Midbrain (tissue), 1 donor: ENCODE data around the gene PLXNA4.
"Not testable (repeated sequence)": the region's sequence is repeated elsewhere in the genome, so short reads cannot be mapped to it uniquely, and the experiment has no call there.

ENCODE experiments used
- DNase-seq: peaks from one replicate; lab custom pipeline; 2025; lab: John Stamatoyannopoulos, UW

PLXNA4 gene

DNA sequence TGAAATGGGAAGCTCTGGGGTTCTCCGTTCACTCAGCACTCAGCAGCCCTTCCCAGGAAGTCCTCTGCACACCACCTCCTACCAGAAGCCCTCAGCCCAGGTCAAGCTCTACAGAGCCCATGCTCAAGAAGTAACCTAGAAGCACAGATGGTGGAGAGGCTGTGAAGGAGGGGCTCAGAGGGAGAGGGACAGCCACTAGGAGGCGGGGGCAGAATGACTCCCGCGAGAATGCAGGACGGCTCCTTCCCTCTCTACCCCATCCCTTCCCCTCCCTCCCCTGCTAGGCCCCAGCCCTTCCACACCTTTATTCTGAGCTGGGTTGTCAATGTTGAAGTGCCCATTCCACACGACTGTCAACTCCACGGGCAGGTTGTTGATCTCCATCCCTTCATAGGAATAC lies 373.2 kb downstream of the PLXNA4 start:
- no peak for DNase-seq

DNA sequence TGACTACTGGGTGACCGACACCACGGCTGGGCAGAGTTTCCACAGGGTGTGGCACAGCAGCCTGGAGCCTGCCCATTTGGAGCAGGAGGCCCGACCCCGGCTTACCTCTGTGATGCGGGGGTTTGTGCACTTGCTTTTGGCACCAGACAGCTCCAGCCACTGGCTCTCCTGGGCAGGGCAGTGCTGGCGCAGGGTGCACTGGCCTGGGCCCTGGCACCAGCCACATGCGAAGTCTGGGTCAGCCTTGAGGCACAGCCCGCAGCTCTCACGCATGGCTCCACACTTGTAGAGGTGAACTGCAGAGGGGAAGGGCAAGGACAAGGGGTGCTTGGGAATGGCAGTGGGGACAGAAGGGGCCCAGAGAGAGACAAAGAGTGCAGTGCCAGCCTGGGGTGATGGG lies 373.7 kb downstream of the PLXNA4 start:
- DNase-seq = no peak

DNA sequence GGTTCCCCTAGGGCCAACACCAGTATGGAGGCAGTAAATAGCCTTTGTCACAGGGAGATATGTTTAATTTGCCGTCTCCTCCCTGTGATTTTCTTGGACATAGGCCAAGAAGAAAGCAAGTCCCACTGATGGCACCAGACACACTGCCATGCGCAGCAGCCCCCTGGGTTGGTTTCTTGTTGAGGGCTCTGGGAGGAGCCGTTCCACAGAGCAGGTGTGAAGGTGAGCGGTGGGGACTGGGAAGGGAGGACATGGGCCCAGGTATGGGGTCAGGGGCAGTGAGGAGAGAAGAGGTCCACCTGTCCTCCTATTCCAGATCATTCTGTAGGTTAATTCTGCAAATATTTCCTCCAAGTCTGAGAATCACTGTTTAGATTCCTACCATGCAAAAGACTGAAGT lies 376.1 kb downstream of the PLXNA4 start:
- DNase-seq = no peak

DNA sequence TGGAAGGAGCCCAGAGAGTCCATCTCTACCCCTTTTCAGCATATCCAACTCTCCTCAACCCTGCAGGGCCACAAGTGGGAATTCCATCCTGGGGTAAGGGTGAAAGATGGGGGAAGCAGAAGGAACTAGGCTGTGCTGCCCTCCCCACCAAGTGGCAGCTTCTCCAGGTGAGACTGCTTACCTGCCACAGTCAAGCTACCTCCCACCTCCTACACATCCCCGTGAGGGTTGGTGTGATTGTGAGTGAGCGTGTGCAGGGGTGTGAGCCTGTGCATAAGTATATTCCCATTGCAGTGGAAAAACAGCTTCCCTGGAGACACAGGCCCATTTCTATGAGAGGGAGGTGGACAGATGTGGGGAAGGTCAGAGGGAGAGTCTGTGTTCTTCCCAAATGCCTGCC lies 376.6 kb downstream of the PLXNA4 start:
- DNase-seq = no peak

DNA sequence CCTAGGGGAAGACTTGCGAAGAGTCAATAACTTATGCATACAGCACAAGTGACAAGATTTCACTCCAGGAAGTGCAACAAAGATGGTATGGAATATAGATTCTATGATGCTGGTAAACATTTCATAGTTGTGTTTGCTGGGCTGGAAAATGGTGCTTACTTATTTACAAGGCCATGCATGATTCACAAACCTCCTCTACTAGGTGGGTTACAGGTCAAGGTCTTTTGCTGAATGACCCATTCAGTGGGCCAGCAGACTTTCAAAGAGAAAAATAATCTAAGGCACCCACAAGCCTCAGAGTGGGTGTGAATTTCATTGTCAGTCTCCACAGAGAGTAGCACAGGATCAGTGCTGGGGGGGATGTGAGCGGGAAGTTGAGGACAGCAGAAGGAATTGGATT lies 378.5 kb downstream of the PLXNA4 start:
- DNase-seq = no peak

DNA sequence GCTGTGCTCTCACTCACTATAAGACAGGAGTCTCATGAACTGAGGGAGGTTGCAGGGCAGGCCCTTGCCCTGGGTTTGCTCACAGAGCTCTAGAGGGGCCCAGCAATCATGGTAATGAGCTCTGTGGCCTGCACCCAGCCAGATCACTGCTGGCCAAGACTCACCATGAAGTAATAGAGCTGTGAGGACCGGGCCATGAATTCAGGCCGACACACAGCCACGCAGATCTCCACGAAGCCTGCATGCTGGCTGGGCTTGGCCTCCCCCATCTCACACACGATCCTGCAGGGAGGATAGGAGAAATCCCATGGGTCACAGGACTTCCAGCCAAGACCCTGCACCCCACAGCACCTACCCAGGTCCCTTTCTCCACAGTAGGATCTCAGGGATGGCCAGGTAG lies 382.4 kb downstream of the PLXNA4 start:
- no peak for DNase-seq

DNA sequence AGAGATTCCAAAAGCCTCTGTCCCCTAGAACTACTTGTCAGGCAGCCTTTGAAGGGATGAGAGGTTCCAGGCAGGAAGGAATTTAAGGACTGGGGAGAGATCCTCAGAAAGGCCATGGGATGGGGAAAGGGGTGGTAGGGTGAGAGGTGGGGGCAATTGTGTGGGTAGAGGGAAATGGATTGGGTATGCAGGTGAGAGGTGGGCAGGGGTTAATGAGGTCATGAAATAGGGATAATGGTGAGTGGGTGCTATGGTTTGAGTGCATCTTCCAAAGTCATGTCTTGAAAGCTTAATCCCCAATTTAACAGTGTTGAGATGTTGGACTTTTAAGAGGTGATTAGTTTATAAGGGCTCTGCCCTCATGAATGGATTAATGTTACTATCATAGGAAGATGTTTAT lies 383.5 kb downstream of the PLXNA4 start:
- DNase-seq = no peak

DNA sequence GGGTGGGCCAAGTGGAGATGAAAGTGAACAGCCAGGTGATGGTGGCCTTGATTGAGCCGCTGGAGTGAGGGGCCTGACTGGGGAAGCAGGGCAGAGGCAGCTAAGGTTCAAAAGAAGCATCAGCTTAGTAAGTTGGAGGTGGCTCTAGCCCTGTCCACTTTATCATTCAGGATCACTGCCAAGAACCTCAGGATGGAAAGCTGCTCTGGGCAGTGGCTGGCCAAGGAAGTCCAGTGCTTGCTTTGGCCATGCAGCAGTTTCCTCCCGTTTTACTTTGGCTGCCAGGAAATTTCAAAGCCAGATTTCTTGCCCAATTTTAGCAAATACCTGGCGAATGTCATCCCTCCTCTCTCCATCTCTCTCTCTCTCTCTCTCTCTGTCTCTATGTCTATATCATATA lies 384.9 kb downstream of the PLXNA4 start:
- no peak for DNase-seq

DNA sequence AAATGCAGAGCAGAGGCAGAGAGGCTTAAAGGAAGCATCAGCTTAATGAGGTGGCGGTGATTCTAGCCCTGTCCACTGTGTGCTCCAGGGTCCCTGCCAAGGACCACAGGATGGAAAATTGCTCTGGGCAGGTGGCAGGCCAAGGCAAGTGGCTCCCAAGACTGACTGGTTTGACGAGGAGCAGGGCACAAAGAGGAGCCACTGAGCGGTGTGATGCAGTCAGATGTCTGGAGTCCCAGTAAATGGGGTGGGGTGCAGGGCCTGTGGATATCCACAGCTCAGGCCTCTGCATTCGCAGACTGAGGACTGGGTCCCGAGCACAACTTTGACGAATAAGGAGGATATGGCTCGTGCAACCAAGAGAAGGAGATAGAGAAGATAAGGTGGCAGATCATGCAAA lies 385.6 kb downstream of the PLXNA4 start:
- DNase-seq = no peak

DNA sequence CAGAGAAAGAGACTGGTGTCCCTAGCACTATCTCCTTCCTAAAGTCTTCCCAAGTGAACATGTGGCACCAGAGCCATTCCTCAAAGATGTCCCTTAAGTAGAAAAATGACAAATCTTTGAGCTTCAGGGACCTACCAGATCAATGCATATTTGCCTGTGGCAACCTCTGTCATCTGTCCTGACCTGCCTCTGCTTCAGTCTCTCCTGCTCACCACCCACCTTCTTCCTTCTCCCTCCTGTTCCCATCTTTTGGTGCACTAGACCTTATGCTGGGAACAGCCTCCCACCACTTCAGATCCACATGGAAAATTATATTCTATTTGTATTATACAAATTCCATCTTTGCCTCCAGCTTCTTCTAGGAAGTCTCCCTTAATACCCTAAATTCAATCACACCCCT lies 386.4 kb downstream of the PLXNA4 start:
- DNase-seq = no peak

DNA sequence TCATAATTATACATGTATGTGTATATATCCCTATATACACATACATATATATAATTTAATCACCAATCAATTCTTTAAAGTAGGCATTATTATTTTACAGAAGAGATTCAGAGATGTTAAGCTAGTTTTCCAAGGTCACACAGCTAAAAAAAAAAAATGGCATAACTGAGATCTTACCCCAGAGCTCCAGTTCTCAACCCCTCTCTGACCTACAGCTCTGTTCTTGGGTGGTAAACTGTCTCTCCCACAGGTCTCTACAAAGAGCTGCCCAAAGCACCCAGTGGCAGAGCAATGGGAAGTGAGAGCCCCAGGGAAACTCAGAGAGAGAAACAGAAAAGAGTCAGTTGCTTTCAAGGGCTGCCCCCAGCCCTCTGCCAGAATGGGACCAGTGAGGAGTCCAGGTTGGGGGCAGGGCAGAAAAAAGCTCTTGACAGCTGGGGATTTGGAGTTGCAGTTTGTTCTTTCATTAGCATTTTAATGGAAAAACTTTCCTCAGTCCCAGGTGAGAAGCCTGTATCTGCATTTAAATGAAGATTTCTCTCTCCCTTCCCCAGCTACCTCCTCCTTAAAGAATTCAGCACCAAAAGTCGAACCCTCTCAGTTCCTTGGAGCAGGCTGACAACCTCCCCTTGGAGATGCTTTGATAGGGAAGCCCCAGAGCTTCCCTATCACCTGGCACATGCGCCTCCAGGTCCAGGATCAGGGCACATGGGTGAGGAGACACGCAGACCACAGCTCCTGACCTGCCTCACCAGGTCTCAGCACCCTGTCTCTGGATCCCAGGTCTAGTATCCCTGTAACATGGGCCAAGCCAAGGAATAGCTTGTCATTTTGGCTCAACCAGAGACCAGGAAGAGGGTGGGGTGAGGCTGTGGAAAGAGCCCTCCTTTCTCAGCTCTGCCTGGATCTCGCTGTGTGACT lies 388.1 kb downstream of the PLXNA4 start:
- no peak for DNase-seq

DNA sequence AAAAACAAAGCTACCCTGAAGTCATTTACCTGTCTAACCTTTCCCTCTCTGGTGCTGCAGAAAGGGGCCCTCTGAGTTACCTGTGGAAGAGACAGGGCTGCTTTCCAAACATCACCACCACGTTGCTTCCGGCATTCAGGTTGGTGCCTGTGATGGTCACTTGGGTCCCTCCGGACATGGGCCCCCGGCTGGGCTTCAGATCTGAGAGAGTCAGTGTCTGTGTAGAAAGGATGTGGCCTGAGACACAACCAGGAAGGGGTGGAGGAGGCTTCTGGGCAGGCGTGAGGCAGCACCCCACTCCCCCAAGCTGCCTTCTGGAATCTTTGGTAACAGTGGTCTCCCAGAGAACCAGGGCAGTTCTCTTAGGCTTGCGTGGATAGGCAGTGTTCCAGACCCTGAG lies 388.9 kb downstream of the PLXNA4 start:
- no peak for DNase-seq

DNA sequence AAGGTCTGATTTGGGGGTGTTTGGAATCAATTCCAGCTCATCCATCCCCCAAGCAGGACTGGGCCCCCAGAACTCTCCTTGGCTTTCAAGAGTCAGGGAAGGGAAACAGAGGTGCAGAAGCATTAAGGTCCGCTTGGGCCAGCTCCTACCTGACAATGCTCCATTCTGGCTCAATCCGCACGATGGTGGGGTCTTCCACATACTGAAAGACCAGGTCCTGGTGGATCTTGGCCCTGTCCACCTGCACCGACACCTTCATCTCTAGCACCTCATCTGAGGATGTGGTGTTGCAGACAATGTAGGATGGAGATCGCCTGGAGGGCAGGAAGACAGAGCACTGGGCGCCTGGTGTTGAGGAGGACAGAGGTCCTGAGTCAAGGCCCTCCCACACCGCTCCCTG lies 391.1 kb downstream of the PLXNA4 start:
- no peak for DNase-seq

DNA sequence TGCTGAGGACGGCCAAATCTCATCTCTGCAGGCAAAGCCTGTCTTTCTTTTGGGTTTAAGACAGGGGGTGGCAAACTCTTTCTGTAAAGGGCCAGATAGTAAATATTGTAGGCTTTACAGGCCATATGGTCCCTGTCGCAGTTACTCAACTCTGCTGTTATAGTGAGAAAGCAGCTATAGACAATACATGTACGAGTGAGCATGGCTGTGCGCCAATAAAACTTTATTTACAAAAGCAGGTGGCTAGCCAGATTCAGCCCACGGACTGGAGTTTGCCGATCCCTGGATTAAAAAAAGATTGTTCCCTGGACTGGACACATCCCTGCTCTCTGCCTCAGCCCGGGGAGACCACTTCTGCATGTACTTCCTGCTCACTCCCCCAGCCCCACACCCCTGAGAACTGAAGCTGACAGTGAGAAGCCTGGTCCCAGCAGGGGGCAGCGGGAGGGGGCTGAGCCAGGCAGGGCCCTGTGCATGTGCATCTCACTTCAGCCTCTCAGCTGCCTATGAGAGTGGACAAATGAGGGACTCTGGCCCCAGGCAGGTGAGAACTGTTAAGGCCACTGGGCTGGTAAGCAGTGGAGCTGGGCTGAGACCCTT lies 392.4 kb downstream of the PLXNA4 start:
- DNase-seq = no peak

DNA sequence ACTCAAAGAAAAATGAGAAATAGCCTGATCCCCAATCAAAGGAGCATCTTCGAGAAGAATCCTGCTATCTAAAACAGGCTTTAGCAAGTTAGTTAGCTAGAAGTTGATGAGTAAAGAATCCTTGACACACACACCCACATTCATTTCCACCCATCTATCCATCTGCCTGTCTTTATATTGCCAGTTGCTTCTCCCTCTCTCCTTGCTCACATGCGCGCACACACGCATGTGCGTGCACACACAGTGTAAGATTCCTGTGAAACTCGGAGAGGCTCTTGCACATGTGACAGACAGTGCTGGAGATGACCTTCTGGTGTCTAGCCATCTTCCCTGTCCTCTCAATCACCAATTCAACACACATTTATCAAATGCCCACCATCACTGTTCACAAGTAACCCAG lies 393.3 kb downstream of the PLXNA4 start:
- DNase-seq = no peak

DNA sequence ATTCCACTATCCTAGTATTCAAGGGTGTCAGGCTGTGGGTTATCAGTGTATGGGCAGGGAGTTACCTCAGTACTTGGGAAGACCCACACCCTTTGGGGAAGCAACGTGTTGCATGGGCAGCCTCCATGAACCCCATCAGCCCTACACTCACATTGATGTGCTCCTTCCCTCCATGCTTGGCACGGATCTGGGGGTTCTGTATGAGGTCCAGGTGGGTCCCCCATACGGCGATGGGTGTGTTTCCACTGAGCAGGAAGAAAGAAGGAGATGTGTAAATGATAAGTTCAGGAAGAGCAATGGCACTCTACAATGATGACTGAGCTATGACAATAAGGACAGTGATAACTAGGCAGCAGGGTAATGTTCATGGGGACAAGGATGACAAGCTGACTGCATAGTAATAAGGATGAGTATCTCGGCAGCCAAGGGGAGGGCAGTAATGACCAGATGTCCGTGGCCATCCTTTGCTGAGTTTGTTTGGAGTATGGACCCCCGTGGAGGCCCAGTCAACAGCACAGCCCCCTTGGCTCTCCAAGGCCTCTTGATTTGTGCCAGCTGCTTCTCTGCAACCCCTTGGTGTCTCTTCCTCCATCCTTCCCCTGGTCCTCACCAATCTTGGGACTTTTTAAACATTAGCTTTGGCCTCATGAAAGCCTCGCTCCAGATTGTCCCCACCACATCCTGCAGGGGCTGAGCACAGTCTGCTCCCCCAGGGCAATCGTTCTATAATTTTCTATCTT lies 394.2 kb downstream of the PLXNA4 start:
- no peak for DNase-seq

DNA sequence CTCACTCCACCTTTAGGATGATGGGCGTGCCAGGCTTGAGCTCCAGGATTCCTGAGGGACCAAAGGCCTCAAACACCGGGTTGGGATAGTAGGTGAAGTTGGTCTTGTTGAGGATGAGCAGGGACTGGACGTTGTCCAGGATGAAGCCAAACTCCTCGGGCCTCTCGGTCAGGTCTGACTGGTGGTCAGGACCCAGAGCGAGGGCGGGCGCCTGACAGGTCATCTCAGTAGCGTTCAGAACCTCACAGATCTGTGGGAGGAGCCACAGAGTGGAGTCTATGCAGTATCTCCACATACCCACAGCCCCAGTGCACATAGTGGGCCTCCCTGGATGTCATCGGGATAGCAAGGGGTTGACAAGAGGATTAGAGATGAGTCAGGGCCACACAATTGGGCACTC lies 394.9 kb downstream of the PLXNA4 start:
- no peak for DNase-seq

DNA sequence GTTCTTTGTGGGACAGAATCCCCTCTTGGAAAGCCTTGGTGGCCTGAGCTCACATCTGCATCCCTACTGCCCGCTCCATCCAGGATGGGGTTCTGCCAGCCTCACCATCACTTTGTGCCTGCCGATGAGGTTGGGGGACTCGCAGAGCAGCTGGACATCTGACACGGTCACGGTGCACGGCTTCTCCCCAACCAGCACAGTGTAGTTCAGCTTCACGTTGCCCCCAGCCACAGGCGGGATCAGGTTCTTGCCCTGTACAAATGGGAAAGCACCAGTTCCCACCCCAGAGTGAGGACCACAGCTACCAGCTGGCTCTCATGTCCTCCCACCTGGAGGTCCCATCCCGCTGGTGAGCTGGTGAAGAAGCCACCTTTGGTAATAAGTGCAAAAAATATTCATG lies 395.8 kb downstream of the PLXNA4 start:
- no peak for DNase-seq

DNA sequence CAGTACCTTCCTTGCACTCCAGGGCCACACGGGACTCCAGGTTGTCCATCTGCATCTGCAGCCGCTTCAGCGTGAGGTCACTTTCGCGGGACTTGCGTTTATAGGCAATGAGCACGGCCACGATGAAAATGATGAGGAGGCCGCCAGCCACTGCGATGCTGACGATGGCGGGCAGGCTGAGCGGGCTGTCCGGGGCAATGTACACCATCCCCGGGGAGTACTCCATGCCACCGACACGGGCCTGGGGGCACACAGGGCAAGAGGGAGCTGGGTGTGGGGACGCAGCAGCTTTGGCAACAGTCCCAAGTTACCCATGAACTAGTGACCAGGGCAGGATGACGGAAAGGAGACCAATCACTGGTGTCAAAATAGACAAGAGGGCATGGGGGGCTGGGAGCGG lies 396.6 kb downstream of the PLXNA4 start:
- DNase-seq = no peak

DNA sequence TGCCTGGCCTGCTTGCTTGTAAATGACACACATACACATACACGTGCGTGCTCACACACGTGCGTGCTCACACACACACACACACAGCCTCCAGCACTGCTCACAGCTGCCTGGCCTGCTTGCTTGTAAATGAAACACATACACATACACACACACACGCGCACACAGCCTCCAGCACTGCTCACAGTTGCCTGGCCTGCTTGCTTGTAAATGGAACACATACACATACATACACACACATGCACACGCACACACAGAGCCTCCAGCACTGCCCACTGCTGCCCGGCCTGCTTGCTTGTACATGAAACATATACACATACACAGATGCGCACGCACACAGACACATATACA lies 397.2 kb downstream of the PLXNA4 start:
- DNase-seq = no peak

DNA sequence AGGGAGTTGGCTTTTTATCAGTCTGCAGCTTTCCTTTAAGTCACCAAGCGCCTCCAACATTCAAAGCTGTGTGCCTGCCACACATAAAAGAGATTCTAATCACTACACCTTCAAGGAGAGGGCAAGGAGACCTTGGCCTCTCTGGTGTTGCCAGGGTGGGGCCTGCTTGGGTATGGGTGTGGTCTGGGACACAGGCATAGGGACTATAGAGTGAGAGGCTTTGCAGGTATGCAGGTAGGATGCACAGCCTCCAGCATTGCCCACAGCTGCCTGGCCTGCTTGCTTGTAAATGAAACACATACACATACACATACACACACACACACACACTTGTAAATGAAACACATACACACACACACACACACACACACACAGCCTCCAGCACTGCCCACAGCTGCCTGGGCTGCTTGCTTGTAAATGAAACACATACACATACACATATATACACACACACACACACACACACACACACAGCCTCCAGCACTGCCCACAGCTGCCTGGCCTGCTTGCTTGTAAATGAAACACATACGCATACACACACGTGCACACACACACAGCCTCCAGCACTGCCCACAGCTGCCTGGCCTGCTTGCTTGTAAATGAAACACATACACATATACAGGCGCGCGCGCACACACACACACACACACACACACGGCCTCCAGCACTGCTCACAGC lies 397.7 kb downstream of the PLXNA4 start:
- not testable (repeated sequence) for DNase-seq

DNA sequence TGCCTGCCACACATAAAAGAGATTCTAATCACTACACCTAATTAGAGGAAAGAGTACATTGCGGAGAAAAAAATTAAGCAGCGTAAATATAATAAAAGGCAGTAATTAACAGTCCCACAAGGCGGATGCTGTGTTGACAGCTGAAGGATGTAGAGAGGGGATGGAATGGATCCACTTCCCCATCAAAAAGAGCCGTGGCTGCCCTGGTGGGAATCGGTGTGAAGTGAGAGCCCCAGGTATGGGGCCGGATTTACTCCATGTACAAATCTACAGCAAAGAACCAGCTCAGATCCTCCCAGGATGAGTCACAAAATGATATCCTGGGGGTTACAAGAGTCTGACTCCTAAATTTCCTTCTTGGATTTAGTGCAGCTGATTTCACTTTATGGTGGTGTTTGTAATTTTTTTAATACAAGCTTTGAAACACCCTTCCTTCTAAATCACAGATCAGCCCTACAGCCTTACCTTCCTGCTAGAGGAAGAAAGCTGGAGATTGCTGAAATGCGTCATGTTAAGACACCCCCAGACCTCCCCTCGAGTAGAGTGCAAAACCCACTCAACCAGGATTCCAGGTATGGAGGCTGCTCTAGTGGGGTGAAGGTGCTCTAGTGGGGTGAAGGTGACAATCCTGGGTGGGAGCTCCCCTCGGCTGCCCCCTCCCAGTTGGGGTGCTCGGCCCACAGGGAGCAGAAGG lies 398.4 kb downstream of the PLXNA4 start:
- no peak for DNase-seq
